Measurements from ENCODE around the gene IQCH.

The IQCH gene

GRCh38 chr15:67543348-67543718, 288.7 kb downstream of the IQCH start:
- no peak for FAIRE-seq

GRCh38 chr15:67544475-67544874, 289.9 kb downstream of the IQCH start:
- no peak for FAIRE-seq

- no peak for FAIRE-seq
Measured at GRCh38 chr15:67545864-67546263, 291.3 kb downstream of the IQCH start.

GRCh38 chr15:67547064-67547463, 292.5 kb downstream of the IQCH start:
- no peak for FAIRE-seq

GRCh38 chr15:67547836-67548235, 293.2 kb downstream of the IQCH start:
- no peak for FAIRE-seq

GRCh38 chr15:67548236-67548852, 293.8 kb downstream of the IQCH start:
- FAIRE-seq = no peak

GRCh38 chr15:67548862-67549651, 294.5 kb downstream of the IQCH start:
- FAIRE-seq = peak; percentile 7

- no peak for FAIRE-seq
Measured at GRCh38 chr15:67549736-67550135, 295.1 kb downstream of the IQCH start.

- FAIRE-seq = no peak
Measured at GRCh38 chr15:67550522-67550921, 295.9 kb downstream of the IQCH start.

GRCh38 chr15:67551207-67551743, 296.7 kb downstream of the IQCH start:
- FAIRE-seq = no peak
